ENCODE measurements around the gene PSEN2. TPM values are rescaled to one million over a fixed set of nuclear protein-coding genes. Genes with fewer than 3 reads are reported as not detected.

PSEN2 gene
- total RNA-seq, 1 donor from 2014 or later: 26.5 TPM

- intact Hi-C loops (cut with DNase I): loop anchor here (5.0 kb wide), 2 partner anchors 242 to 1447 kb away; partner anchors contain the start of gene LBR
- TF ChIP-seq CTCF (IDR thresholded peaks at IDR 0.05): no peak
- Histone ChIP-seq H3K36me3 (peaks cover 0 to 10% of the 10 kb centered on the region in 2 donors), H3K4me3 (no peak overlapping the region), H3K9me3 (no peaks in the 10 kb centered on the region), H3K27ac (no peak overlapping the region), H3K4me1 (peaks cover 0 to 9% of the 10 kb centered on the region in 2 donors), H3K27me3 (no peaks in the 10 kb centered on the region)
- DNase-seq (ENCODE audit: low spot score in 2 of 2): no peak
Measured at GRCh38 chr1:226873771-226874578, 3.6 kb downstream of the PSEN2 start.

GRCh38 chr1:226874579-226875425, 4.4 kb downstream of the PSEN2 start:
- peaks cover 0 to 9% of the 10 kb centered on the region in 2 donors for H3K4me1 ChIP-seq
- intact Hi-C loops (cut with DNase I): loop anchor here (5.0 kb wide), 2 partner anchors 243 to 1448 kb away; partner anchors contain the start of gene LBR

GRCh38 chr1:226875641-226876295, 5.4 kb downstream of the PSEN2 start:
- Histone ChIP-seq H3K27me3 (no peaks in the 10 kb centered on the region), H3K4me3 (no peak overlapping the region), H3K4me1 (peaks cover 0 to 9% of the 10 kb centered on the region in 2 donors), H3K27ac (no peak overlapping the region), H3K9me3 (no peaks in the 10 kb centered on the region), H3K36me3 (peaks cover 5 to 23% of the 10 kb centered on the region in 2 donors)
- intact Hi-C loops (cut with DNase I): no loop called here
- no peak for TF ChIP-seq CTCF (IDR thresholded peaks at IDR 0.05)
- DNase-seq (ENCODE audit: low spot score in 2 of 2): no peak

More at GRCh38 chr1:226874579-226875425, 4.4 kb downstream of the PSEN2 start:
- no peak for TF ChIP-seq CTCF (IDR thresholded peaks at IDR 0.05)
- H3K4me3 ChIP-seq: no peak overlapping the region
- peaks cover 0 to 13% of the 10 kb centered on the region in 2 donors for H3K36me3 ChIP-seq
- DNase-seq (ENCODE audit: low spot score in 2 of 2): no peak
- H3K27me3 ChIP-seq: no peaks in the 10 kb centered on the region
- no peak overlapping the region for H3K27ac ChIP-seq
- H3K9me3 ChIP-seq: no peaks in the 10 kb centered on the region

GRCh38 chr1:226877669-226878068, 7.3 kb downstream of the PSEN2 start:
- intact Hi-C loops (cut with DNase I): no loop called here
- peaks cover 13 to 39% of the 10 kb centered on the region in 2 donors for H3K36me3 ChIP-seq
- no peak overlapping the region for H3K27ac ChIP-seq
- TF ChIP-seq CTCF (IDR thresholded peaks at IDR 0.05): no peak
- no peaks in the 10 kb centered on the region for H3K27me3 ChIP-seq
- no peaks in the 10 kb centered on the region for H3K9me3 ChIP-seq
- H3K4me3 ChIP-seq: no peak overlapping the region
- H3K4me1 ChIP-seq: no peaks in the 10 kb centered on the region
- no peak for DNase-seq (ENCODE audit: low spot score in 2 of 2)
